Measurements from ENCODE around the gene QPCT. TPM values are rescaled to one million over a fixed set of nuclear protein-coding genes. Genes with fewer than 3 reads are reported as not detected.

The QPCT gene
- total and polyA plus RNA-seq, 11 donors, result 1.3 to 7.2 (median 2.8) TPM

- intact Hi-C loops (cut with DNase I), result no loop called here
- Histone ChIP-seq H3K27ac (no peak overlapping the region), H3K9me3 (no peaks in the 10 kb centered on the region), H3K4me1 (peaks cover 0 to 9% (median 0%) of the 10 kb centered on the region in 12 donors), H3K27me3 (no peaks in the 10 kb centered on the region), H3K36me3 (no peaks in the 10 kb centered on the region), H3K4me3 (no peak overlapping the region)
- WGBS, 4 donors, result 63 to 79% (median 74%) methylated on average over 9 of the region's 9 CpGs
- ATAC-seq (no peak), DNase-seq (no peak)
- TF ChIP-seq POLR2A (IDR thresholded peaks at IDR 0.05) (no peak), CTCF (IDR thresholded peaks at IDR 0.05) (no peak)
Observed at GRCh38 chr2:37361994-37362698, 17.7 kb downstream of the QPCT start.

- TF ChIP-seq POLR2A (IDR thresholded peaks at IDR 0.05), result no peak
- no peak for TF ChIP-seq CTCF (IDR thresholded peaks at IDR 0.05)
- WGBS, 4 donors, result 91 to 96% (median 95%) methylated on average over 6 of the region's 6 CpGs
- no peaks in the 10 kb centered on the region for H3K36me3 ChIP-seq
- H3K4me1 ChIP-seq, result peaks cover 0 to 5% (median 0%) of the 10 kb centered on the region in 12 donors
- ATAC-seq (no peak), DNase-seq (no peak)
- intact Hi-C loops (cut with DNase I), result no loop called here
- H3K4me3 ChIP-seq, result no peak overlapping the region
- no peak overlapping the region for H3K27ac ChIP-seq
- no peaks in the 10 kb centered on the region for H3K9me3 ChIP-seq
- no peaks in the 10 kb centered on the region for H3K27me3 ChIP-seq
Observed at GRCh38 chr2:37364351-37364750, 19.9 kb downstream of the QPCT start.

GRCh38 chr2:37365669-37366068 lies 21.2 kb downstream of the QPCT start:
- WGBS, 4 donors, result 85 to 94% (median 87%) methylated on average over 2 of the region's 2 CpGs
- H3K27ac ChIP-seq, result no peak overlapping the region

GRCh38 chr2:37366773-37367172 lies 22.3 kb downstream of the QPCT start:
- Histone ChIP-seq H3K4me3 (no peak overlapping the region), H3K27ac (no peak overlapping the region), H3K27me3 (no peaks in the 10 kb centered on the region), H3K4me1 (peaks cover 0 to 5% (median 0%) of the 10 kb centered on the region in 12 donors), H3K36me3 (no peaks in the 10 kb centered on the region), H3K9me3 (no peaks in the 10 kb centered on the region)
- 60 to 67% (median 64%) methylated on average over 4 of the region's 4 CpGs for WGBS, 4 donors
- ATAC-seq (no peak), DNase-seq (no peak)
- intact Hi-C loops (cut with DNase I), result no loop called here
- no peak for TF ChIP-seq POLR2A (IDR thresholded peaks at IDR 0.05)
- no peak for TF ChIP-seq CTCF (IDR thresholded peaks at IDR 0.05)

More at GRCh38 chr2:37365669-37366068, 21.2 kb downstream of the QPCT start:
- DNase-seq (no peak), ATAC-seq (no peak)
- H3K4me3 ChIP-seq, result no peak overlapping the region
- no peak for TF ChIP-seq CTCF (IDR thresholded peaks at IDR 0.05)
- no peak for TF ChIP-seq POLR2A (IDR thresholded peaks at IDR 0.05)
- H3K27me3 ChIP-seq, result no peaks in the 10 kb centered on the region
- intact Hi-C loops (cut with DNase I), result no loop called here
- H3K4me1 ChIP-seq, result peaks cover 0 to 5% (median 0%) of the 10 kb centered on the region in 12 donors
- no peaks in the 10 kb centered on the region for H3K9me3 ChIP-seq
- no peaks in the 10 kb centered on the region for H3K36me3 ChIP-seq

Data from heart left ventricle (tissue), 16 donors.